Activated CD4-positive, alpha-beta T cell treated with anti-CD3 and anti-CD28 coated beads, Interleukin-2, amount 50 U/mL, for 48 hours (primary cell): ENCODE results near the gene ZNF45.
"Not testable (repeated sequence)": the region's sequence is repeated elsewhere in the genome, so short reads cannot be mapped to it uniquely, and the experiment has no call there.

Experiments used
- DNase-seq, 2 experiments: peaks; one replicate each; pipeline ENCODE4 v3.0.0-alpha.2; 2020

The ZNF45 gene

DNA sequence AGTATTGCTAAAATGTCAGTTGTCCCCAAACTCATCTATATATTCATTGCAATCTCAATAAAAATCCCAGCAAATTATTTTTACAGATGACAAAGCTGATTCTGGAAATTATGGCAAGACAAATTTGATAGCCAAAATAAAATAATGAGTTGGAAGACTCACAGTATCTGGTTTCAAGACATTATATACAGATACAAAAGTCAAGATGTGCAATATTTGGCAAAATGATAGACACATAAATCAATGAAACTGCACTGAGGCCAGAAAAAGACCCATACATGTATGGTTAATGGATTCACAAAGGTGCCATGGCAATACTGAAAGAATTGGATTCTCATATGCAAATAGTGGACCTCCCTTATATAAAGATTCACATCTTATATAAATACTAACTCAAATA lies 24.2 kb downstream of the ZNF45 start:
- no peak for DNase-seq

DNA sequence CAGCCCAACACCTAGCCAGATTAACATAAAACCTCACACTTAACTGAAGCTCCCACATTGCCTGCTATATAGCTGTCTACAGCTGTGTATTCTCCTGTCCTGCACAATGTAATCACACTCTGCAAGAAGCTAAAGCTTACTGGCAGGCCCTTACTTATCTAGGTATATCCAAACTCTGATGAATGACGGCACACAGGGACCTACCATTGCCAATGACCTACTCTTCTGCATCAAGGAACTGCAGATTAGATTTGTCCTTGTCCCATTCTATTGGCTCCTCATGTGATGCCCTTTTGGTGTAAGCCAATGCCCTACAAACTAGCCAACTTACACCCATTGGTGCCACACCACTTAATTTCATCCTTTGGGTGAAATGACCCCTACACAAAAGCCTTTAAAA lies 26.4 kb downstream of the ZNF45 start:
- DNase-seq: no peak

DNA sequence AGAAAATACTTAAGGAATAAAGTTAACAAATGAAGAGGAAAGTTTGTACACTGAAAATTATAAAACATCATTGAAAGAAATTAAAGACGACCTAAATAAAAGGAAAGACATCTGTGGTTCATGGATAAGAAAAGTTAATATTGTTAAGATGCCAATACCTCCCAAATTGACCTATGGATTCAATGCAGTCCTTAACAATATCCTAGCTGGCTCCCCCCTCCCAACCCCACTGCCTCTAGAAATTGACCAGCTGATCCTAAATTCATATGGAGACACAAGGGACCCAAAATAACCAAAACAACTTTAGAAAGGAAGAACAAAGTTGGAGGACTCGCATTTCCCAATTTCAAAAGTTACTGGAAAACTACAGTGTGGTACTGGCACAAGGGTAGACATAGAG lies 28.3 kb downstream of the ZNF45 start:
- no peak for DNase-seq

DNA sequence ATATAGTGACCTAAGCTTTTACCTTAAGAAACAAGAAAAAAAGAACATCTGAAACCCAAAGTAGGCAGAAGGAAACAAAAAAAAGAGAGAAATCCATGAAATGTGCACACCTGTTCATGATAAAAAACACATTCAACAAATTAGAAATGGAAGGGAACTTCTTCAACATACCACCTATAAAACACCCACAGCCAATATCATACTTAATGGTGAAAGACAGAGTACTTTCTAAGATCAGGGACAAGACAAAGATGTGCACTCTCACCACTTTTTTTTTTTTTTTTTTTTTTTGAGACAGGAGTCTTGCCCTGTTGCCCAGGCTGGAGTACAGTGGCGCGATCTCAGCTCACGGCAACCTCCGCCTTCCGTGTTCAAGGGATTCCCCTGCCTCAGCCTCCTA lies 29.2 kb downstream of the ZNF45 start:
- no peak for DNase-seq

DNA sequence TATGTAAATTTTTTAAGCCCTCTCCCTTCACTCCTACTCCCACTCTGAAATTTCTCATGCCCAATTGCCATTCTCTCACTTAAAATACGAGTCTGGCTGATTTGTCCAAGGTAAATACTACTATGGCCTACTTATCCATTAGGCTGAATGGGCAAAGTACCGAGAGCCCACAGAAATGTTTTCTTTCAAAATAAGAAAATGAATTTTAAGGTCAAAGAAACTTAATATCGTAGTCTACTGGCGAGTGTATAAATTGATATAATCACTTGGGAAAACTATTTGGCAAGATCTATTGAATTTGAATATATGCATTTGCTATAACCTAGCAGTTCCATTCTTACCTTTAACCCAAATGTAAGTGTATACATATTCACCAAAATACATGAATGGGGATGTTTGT lies 32.7 kb downstream of the ZNF45 start:
- no peak for DNase-seq

GRCh38 chr19:43901395-43902390 lies 33.4 kb downstream of the ZNF45 start:
- DNase-seq: peak; percentile 70 to 76

- no peak for DNase-seq
Observed at GRCh38 chr19:43895727-43896308, 39.3 kb downstream of the ZNF45 start.

DNA sequence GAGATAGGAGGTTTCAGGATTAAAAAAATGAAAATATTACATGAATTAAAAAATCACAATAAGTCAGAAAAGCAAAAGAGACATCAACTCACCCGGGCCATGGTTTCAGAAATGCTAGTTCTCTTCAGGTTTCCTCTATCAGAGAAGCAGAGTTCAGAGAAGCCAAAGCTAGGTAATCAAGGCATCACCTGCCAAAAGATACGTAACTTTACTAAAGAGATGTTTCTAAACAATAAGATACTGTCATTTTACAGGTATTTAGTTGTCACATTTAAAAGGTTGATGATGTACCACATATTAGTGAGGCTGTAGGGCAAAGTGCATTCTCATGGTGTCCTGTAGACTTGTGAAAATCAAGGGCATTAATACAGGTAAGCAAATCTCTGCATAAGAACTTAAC lies 51.2 kb downstream of the ZNF45 start, which contains the start of gene ZNF404:
Gene ZNF404, minus strand, starts transcription at position 101 of the 400 bp plus-strand sequence.
- DNase-seq: no peak

GRCh38 chr19:43880483-43880882 lies 54.6 kb downstream of the ZNF45 start:
- no peak for DNase-seq

DNA sequence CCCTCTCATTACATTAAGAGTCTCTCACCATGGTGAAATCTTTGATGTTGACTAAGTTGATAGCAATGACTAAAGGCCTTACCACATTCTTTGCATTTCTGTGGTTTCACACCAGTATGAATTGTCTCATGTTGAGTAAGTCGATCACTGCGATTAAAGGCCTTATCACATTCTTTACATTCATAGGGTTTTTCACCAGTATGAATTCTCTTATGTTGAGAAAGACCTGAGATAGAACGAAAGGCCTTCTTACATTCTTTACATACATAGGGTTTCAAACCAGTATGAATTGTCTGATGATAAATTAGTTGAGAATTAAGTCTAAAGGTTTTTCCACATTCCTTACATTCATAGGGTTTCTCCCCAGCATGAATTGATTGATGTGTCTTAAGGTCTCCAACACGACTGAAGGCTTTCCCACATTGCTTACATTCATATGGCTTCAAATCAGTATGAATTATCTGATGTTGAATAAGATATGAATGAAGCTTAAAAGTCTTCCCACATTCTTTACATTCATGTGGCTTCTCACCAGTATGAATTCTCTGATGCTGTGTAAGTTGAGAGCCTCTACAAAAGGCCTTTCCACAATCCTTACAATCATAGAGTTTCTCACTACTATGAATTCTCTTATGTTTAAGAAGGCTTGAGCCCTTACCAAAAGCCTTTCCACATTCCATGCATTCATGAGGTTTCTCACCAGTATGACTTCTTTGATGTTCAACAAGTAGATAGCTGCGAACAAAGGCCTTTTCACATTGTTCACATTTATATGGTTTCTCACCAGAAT lies 62.3 kb downstream of the ZNF45 start:
- DNase-seq: no peak

DNA sequence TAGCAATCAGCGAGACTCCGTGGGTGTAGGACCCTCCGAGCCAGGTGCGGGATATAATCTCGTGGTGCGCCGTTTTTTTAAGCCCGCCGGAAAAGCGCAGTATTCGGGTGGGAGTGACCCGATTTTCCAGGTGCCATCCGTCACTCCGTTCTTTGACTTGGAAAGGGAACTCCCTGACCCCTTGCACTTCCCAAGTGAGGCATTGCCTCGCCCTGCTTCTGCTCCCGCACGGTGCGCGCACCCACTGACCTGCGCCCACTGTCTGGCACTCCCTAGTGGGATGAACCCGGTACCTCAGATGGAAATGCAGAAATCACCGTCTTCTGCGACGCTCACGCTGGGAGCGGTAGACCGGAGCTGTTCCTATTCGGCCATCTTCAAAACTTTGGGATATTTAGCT lies 68.2 kb downstream of the ZNF45 start:
- not testable (repeated sequence) for DNase-seq
